ENCODE measurements around the gene SIRPD.

DNA sequence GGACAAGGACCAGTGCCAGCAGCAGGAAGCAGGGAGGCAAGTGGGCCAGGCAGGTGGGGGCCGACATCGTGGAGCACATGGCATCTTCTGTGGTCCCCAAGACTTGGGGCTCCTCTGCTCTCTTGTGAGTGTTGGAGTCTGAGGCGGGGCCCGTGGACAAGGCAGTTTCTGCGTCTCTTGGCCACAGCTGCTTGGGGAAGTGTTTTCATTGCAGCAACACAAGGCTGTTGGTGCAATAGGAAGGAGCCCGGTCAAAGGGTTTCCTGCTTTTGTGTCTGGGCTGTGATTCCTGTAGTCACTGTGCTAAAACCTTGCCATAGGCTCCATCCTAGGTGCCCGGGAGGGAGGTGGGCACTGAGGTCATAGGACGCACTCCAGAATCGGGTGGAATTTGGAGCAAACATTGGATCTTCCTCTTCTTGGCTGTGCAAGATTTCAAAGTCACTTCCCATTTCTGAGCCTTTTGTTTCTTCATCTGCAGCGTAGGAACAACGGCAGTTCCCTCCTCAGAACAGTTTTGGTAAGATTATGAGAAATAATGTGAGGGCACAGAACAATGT lies 66.1 kb downstream of the SIRPD start, which contains the start of gene SIRPB2:
- TF ChIP-seq EZH2 (IDR thresholded peaks at IDR 0.05; ENCODE audit: low read length, unreplicated experiment) (no peak), EZH2phosphoT487 (IDR thresholded peaks at IDR 0.05; ENCODE audit: borderline replicate concordance, low read length) (no peak)
- TF ChIP-seq, protein P1, sequence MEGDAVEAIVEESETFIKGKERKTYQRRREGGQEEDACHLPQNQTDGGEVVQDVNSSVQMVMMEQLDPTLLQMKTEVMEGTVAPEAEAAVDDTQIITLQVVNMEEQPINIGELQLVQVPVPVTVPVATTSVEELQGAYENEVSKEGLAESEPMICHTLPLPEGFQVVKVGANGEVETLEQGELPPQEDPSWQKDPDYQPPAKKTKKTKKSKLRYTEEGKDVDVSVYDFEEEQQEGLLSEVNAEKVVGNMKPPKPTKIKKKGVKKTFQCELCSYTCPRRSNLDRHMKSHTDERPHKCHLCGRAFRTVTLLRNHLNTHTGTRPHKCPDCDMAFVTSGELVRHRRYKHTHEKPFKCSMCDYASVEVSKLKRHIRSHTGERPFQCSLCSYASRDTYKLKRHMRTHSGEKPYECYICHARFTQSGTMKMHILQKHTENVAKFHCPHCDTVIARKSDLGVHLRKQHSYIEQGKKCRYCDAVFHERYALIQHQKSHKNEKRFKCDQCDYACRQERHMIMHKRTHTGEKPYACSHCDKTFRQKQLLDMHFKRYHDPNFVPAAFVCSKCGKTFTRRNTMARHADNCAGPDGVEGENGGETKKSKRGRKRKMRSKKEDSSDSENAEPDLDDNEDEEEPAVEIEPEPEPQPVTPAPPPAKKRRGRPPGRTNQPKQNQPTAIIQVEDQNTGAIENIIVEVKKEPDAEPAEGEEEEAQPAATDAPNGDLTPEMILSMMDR (conservative IDR thresholded peaks at IDR 0.05; ENCODE audit: low read depth, low read length): no peak
